Esophagus squamous epithelium (tissue), 4 donors: ENCODE results near the gene SRC.
"Not testable (repeated sequence)": the region's sequence is repeated elsewhere in the genome, so short reads cannot be mapped to it uniquely, and the experiment has no call there.

ENCODE experiments used
- CTCF ChIP-seq, 6 experiments: fragments of 450-650 bp in 4 of 6; fragments of 200-600 bp in 2 of 6; sonication (generic) in 2 of 6; IDR thresholded peaks; one replicate each; pipeline ENCODE4 v1.5.1; 2016 to 2019; ENCODE audit warnings: antibody characterized with exemption in 6 of 6, mild to moderate bottlenecking in 4 of 6, moderate library complexity in 4 of 6
- POLR2A ChIP-seq, 4 donors: fragments of 450-650 bp; IDR thresholded peaks; one replicate each; pipeline ENCODE4 v1.6.1; 2017; ENCODE audit warnings: antibody characterized with exemption in 4 of 4, mild to moderate bottlenecking in 4 of 4, moderate library complexity in 3 of 4

GRCh38 chr20:37338380-37338779, 7.6 kb upstream of the SRC start:
- TF ChIP-seq CTCF, POLR2A (IDR thresholded peaks at IDR 0.05): not testable (repeated sequence)
